OCI-LY3 (cell line): ENCODE results near the gene MAPK8.

Experiments
- CTCF ChIP-seq: fragments of 200-600, 300-600 bp; sonication (generic); IDR thresholded peaks from 2 replicates; pipeline ENCODE4 v1.5.1; 2014; ENCODE audit warnings: antibody characterized with exemption, low read length, low read depth
- EZH2phosphoT487 ChIP-seq: fragments of 200-600 bp; shearing (Covaris generic); IDR thresholded peaks from 2 replicates; pipeline ENCODE4 v1.6.1; 2018; ENCODE audit warnings: antibody characterized with exemption, mixed run types, low read depth

- no peak for TF ChIP-seq CTCF
- TF ChIP-seq EZH2phosphoT487 = no peak
Measured at GRCh38 chr10:48299692-48300091, 6.8 kb upstream of the MAPK8 start.
